T-cell (primary cell): ENCODE results near the gene PFDN5. TPM values are rescaled to one million over a fixed set of nuclear protein-coding genes. Genes with fewer than 3 reads are reported as not detected.

ENCODE experiments used
- ATAC-seq, 4 experiments: fragments of 200-7000 bp in 3 of 4; fragments of 150-1000 bp in 1 of 4; cut with Tn5 transposase; replicated peaks in 1 of 4; 1 replicate in 3 of 4; 2 replicates in 1 of 4; pipeline ENCODE4 v1.10.0; 2021; ENCODE audit warnings: moderate library complexity in 3 of 4, mild to moderate bottlenecking in 2 of 4, moderate number of reproducible peaks in 1 of 4
- CTCF ChIA-PET, 2 donors: fragments of 300-600 bp; sonication (Branson Sonifier 250); formaldehyde crosslinking; loops; one replicate each; lab custom pipeline; 2022; ENCODE audit warnings: antibody characterized with exemption in 2 of 2; lab: Charles Lee
- POLR2A ChIA-PET, 2 donors: fragments of 300-600 bp; sonication (Branson Sonifier 250); formaldehyde crosslinking; loops; one replicate each; lab custom pipeline; 2022; ENCODE audit warnings: antibody characterized with exemption in 2 of 2; lab: Charles Lee
- DNase-seq, 35 experiments: peaks; one replicate each; pipeline versions ENCODE4 v3.0.0 to v3.0.0-alpha.2; 2013 to 2023
- H3K27ac ChIP-seq: one replicate; pipeline ENCODE4 v1.5.1; 2013; ENCODE audit warnings: low read length
- H3K27me3 ChIP-seq, 2 experiments: replicated peaks in 1 of 2; 1 replicate in 1 of 2; 2 replicates in 1 of 2; pipeline versions ENCODE4 v1.6.1 to v1.7.0; 2013; ENCODE audit warnings: low read length in 1 of 2, mixed read lengths in 1 of 2; ENCODE audit not compliant: control insufficient read depth in 2 of 2, insufficient read depth in 2 of 2; ENCODE audit errors: extremely low read depth in 1 of 2
- H3K36me3 ChIP-seq, 2 donors: 1 replicate in 1 of 2; 2 replicates in 1 of 2; pipeline versions ENCODE4 v1.6.1 to v1.7.0; 2013; ENCODE audit warnings: low read length in 1 of 2; ENCODE audit not compliant: control insufficient read depth in 2 of 2, insufficient read depth in 1 of 2; ENCODE audit errors: extremely low read depth in 1 of 2
- H3K4me1 ChIP-seq, 2 experiments: 1 replicate in 1 of 2; 2 replicates in 1 of 2; pipeline versions ENCODE4 v1.6.1 to v1.7.0; 2013; ENCODE audit warnings: low read length in 2 of 2, mixed read lengths in 1 of 2; ENCODE audit not compliant: insufficient read depth in 2 of 2, control insufficient read depth in 1 of 2; ENCODE audit errors: extremely low read depth in 1 of 2
- H3K4me3 ChIP-seq, 2 donors: 1 replicate in 1 of 2; 2 replicates in 1 of 2; pipeline versions ENCODE4 v1.5.1 to v1.7.0; 2013; ENCODE audit warnings: mild to moderate bottlenecking in 2 of 2, low read length in 1 of 2, moderate library complexity in 1 of 2; ENCODE audit not compliant: control insufficient read depth in 1 of 2; ENCODE audit errors: extremely low read depth in 1 of 2
- H3K9me3 ChIP-seq: 2 replicates; pipeline ENCODE4 v1.7.0; 2013
- H3K27ac Mint-ChIP-seq, 2 donors: one replicate each; pipeline ENCODE4 v1.8.0; 2020 to 2021; ENCODE audit warnings: mild to moderate bottlenecking in 2 of 2, mixed read lengths in 2 of 2
- H3K27me3 Mint-ChIP-seq, 2 donors: one replicate each; pipeline ENCODE4 v1.8.0; 2021 to 2022; ENCODE audit warnings: mixed read lengths in 2 of 2
- H3K36me3 Mint-ChIP-seq: one replicate; pipeline ENCODE4 v1.8.0; 2021; ENCODE audit warnings: mixed read lengths
- H3K4me1 Mint-ChIP-seq, 3 donors: one replicate each; pipeline ENCODE4 v1.8.0; 2020 to 2022; ENCODE audit warnings: mixed read lengths in 3 of 3, mild to moderate bottlenecking in 1 of 3
- H3K4me3 Mint-ChIP-seq, 3 donors: one replicate each; pipeline ENCODE4 v1.8.0; 2020 to 2022; ENCODE audit warnings: mild to moderate bottlenecking in 3 of 3, mixed read lengths in 3 of 3, moderate library complexity in 3 of 3
- H3K9me3 Mint-ChIP-seq, 3 donors: one replicate each; pipeline ENCODE4 v1.8.0; 2020 to 2022; ENCODE audit warnings: mixed read lengths in 3 of 3
- WGBS: methylation state at CpG from one replicate; pipeline ENCODE4 v1.1.5; 2013; ENCODE audit warnings: missing lambda C conversion rate; ENCODE audit not compliant: insufficient coverage; 5-methylcytosine and 5-hydroxymethylcytosine counted together
- total RNA-seq, 35 experiments: library from RNA in 6 of 35; stranded (reverse) in 6 of 35; fragments of 120-200 nt in 1 of 35; gene quantifications; one replicate each; pipeline versions ENCODE4 v1.2.1 to v1.2.4 and lab custom pipeline; 2013 to 2026

The PFDN5 gene
- total RNA-seq, 5 donors from 2014 or later (not counting 1 experiment from before 2014, with no cell fraction given): 591 to 643 (median 612) TPM

DNA sequence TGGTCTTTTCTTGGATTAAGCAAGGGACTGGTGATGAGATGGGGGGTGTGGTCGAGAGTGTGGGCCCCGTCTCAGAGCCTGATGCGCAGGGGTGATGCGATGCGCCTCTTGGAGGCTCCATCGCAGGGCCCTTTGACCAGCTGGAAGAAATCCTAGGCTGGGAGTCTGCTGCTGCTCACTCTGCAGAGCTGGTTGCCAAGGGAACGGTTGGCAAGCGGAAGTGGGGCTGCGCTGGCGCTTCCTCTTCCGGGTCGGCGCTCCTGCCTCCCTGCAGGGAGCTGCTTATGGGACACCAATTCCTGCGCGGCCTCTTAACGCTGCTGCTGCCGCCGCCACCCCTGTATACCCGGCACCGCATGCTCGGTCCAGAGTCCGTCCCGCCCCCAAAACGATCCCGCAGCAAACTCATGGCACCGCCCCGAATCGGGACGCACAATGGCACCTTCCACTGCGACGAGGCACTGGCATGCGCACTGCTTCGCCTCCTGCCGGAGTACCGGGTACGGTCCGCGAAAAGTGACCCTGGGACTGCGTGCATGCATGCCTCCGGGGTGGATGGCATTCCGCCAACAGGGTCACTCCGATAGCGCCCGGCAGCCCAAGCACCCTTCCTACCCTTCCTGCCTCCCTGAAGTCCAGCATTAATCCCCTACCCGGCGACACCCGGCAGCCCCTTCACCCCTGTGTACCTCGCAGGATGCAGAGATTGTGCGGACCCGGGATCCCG is 4.3 kb downstream of the PFDN5 start, which contains the start of gene MYG1:
TSS of gene MYG1 (plus strand) at position 242 of the 727 bp plus-strand sequence. CDS start at position 285, 43 bp downstream.
- Mint-ChIP-seq H3K36me3 (peaks cover 48% of the 10 kb centered on the region), H3K4me3 (peak within 1 kb of the TSS; percentile 91 to 99 (median 96)), H3K4me1 (peaks cover 76 to 80% (median 78%) of the 10 kb centered on the region in 3 donors), H3K9me3 (no peaks in the 10 kb centered on the region), H3K27ac (peak within 1 kb of the TSS; percentile 86 to 94), H3K27me3 (no peaks in the 10 kb centered on the region)
- peak within 1 kb of the TSS; percentile 56 to 71 for H3K4me3 ChIP-seq
- DNase-seq: peak; percentile 63 to 91 (median 84)
- H3K36me3 ChIP-seq: peaks cover 8 to 38% of the 10 kb centered on the region in 2 donors
- ATAC-seq: peak; percentile 70 to 78 (median 70)
- H3K9me3 ChIP-seq: no peaks in the 10 kb centered on the region
- no peaks in the 10 kb centered on the region for H3K27me3 ChIP-seq
- peaks cover 12 to 63% of the 10 kb centered on the region in 2 experiments for H3K4me1 ChIP-seq
- CTCF ChIA-PET: interaction anchor here in 1 of 2 donors (0.6 to 3.0 kb wide), 7 partner anchors 22 to 119 kb away, joined by 3 to 20 read pairs (median 4); partner anchors contain the start of genes AAAS, ESPL1, SP1 and ZNF740
- POLR2A ChIA-PET: interaction anchor here (0.5 to 1.3 kb wide), 2 partner anchors 22 to 33 kb away, joined by 5 to 6 read pairs; partner anchors contain the start of gene AAAS (in 1 of the 2)
- WGBS: 2% methylated on average over 45 of the region's 51 CpGs
- H3K27ac ChIP-seq: peak within 1 kb of the TSS; percentile 72

DNA sequence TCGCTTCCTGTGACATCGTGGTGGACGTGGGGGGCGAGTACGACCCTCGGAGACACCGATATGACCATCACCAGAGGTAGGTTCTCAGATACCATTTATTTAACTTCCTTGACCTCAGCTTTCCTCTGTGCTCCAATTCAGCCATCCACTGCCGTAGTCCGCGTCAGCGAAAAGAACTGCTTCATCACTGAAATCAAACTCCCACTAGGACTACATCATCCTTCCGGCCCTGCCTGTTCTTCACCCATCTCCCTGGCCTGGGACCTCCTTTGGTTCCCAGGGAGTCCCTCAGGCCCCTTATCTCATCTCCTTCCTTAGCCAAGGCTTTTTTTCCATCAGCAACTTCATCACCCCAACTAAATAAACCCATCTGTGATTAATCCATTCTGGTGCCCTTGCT is 4.8 kb downstream of the PFDN5 start:
- H3K4me3 Mint-ChIP-seq: peak overlapping the region; percentile 91 to 99 (median 96)
- Histone ChIP-seq H3K27me3 (no peaks in the 10 kb centered on the region), H3K4me3 (peak overlapping the region; percentile 56 to 71), H3K36me3 (peaks cover 8 to 40% of the 10 kb centered on the region in 2 donors), H3K27ac (peak overlapping the region; percentile 72), H3K9me3 (no peaks in the 10 kb centered on the region), H3K4me1 (peaks cover 12 to 57% of the 10 kb centered on the region in 2 experiments)
- DNase-seq: no peak
- ChIA-PET CTCF (interaction anchor here in 1 of 2 donors (0.6 to 3.0 kb wide), 4 partner anchors 21 to 120 kb away, joined by 3 to 20 read pairs (median 4); partner anchors contain the start of genes AAAS and ZNF740), POLR2A (no interaction called here)
- H3K36me3 Mint-ChIP-seq: peaks cover 49% of the 10 kb centered on the region
- no peak for ATAC-seq
- H3K27ac Mint-ChIP-seq: peak overlapping the region; percentile 86 to 94
- H3K4me1 Mint-ChIP-seq: peaks cover 70 to 75% (median 72%) of the 10 kb centered on the region in 3 donors
- no peaks in the 10 kb centered on the region for H3K27me3 Mint-ChIP-seq
- WGBS: 9% methylated on average over 8 of the region's 12 CpGs
- no peaks in the 10 kb centered on the region for H3K9me3 Mint-ChIP-seq

DNA sequence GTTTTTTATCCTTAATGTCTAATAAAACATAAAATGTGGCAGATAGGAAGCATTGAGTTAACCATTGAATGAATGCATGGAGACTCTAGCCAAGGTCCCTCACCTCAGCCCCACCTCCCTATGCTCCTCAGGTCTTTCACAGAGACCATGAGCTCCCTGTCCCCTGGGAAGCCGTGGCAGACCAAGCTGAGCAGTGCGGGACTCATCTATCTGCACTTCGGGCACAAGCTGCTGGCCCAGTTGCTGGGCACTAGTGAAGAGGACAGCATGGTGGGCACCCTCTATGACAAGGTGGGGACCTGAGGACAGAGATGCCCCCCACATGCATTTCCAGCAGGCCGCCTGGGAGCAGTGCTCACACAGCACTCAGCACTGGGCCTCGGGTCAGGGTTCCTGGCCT is 7.6 kb downstream of the PFDN5 start:
- Mint-ChIP-seq H3K4me1 (peaks cover 44 to 50% (median 48%) of the 10 kb centered on the region in 3 donors), H3K27me3 (no peaks in the 10 kb centered on the region), H3K27ac (peak overlapping the region; percentile 7 to 16), H3K36me3 (peaks cover 61% of the 10 kb centered on the region), H3K9me3 (no peaks in the 10 kb centered on the region), H3K4me3 (peak overlapping the region; percentile 7 to 91 (median 39))
- Histone ChIP-seq H3K36me3 (peaks cover 21 to 59% of the 10 kb centered on the region in 2 donors), H3K4me3 (no peak overlapping the region), H3K27ac (no peak overlapping the region), H3K27me3 (no peaks in the 10 kb centered on the region), H3K9me3 (no peaks in the 10 kb centered on the region), H3K4me1 (peaks cover 6 to 40% of the 10 kb centered on the region in 2 experiments)
- CTCF ChIA-PET: interaction anchor here (1.1 to 2.2 kb wide), 2 partner anchors 18 kb away, joined by 3 to 6 read pairs; partner anchors contain the start of gene AAAS (in 1 of the 2)
- POLR2A ChIA-PET: interaction anchor here in 1 of 2 donors (1.1 kb wide), 1 partner anchor 35 kb away, joined by 3 read pairs; the partner anchor contains the start of gene ESPL1
- no peak for DNase-seq
- WGBS: 97% methylated on average over 3 of the region's 5 CpGs
- ATAC-seq: no peak

DNA sequence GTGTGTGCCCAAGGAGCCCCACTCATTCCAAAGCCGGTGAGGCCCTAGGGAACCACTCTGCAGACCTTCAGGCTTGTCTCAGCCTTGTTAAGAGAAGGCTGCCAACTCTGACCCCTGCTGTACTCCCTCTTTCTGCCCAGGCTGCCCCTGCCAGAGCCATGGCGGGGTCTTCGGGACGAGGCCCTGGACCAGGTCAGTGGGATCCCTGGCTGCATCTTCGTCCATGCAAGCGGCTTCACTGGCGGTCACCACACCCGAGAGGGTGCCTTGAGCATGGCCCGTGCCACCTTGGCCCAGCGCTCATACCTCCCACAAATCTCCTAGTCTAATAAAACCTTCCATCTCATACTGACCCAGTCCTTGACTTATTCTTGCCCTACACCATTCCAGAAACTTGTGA is 11.5 kb downstream of the PFDN5 start:
- ChIA-PET POLR2A (no interaction called here), CTCF (no interaction called here)
- Histone ChIP-seq H3K4me3 (no peak overlapping the region), H3K27me3 (no peaks in the 10 kb centered on the region), H3K27ac (no peak overlapping the region), H3K4me1 (peaks cover 0 to 11% of the 10 kb centered on the region in 2 experiments), H3K36me3 (peaks cover 18 to 75% of the 10 kb centered on the region in 2 donors), H3K9me3 (no peaks in the 10 kb centered on the region)
- Mint-ChIP-seq H3K9me3 (no peaks in the 10 kb centered on the region), H3K27me3 (no peaks in the 10 kb centered on the region), H3K36me3 (peaks cover 52% of the 10 kb centered on the region), H3K4me3 (no peak overlapping the region), H3K27ac (no peak overlapping the region), H3K4me1 (peaks cover 12 to 16% (median 14%) of the 10 kb centered on the region in 3 donors)
- DNase-seq (no peak), ATAC-seq (no peak)
- WGBS: 95% methylated on average over 4 of the region's 10 CpGs

DNA sequence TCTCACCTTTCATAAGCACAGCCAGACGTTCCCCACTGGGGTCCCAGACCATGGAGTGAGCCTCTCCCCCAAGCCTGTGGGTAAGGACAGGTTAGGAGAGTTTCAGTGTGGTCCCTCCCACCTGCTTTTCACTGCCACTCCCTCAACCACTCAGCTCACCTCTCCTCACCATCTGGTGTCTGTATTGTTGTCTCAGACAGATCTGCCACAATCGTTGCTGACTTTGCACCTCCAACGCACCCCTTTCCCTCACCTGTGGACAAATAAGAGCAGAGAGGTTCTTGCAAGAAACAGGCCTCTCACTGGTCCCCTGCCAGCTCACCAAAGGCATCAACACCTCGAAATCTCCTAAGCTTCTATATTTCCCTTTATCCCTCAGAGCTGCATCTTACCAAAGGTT is 12.9 kb downstream of the PFDN5 start:
- peak overlapping the region in 1 of 2 donors; percentile 7 for H3K27ac Mint-ChIP-seq
- Histone ChIP-seq H3K36me3 (peaks cover 13 to 63% of the 10 kb centered on the region in 2 donors), H3K27me3 (no peaks in the 10 kb centered on the region), H3K9me3 (no peaks in the 10 kb centered on the region), H3K4me1 (no peaks in the 10 kb centered on the region), H3K27ac (no peak overlapping the region), H3K4me3 (no peak overlapping the region)
- no peak overlapping the region for H3K4me3 Mint-ChIP-seq
- peaks cover 43% of the 10 kb centered on the region for H3K36me3 Mint-ChIP-seq
- ChIA-PET CTCF (interaction anchor here in 1 of 2 donors (0.6 kb wide), 2 partner anchors 10 to 13 kb away, joined by 3 to 4 read pairs; partner anchors contain the start of gene AAAS), POLR2A (interaction anchor here (0.5 to 0.6 kb wide), 2 partner anchors 10 to 110 kb away, joined by 4 to 9 read pairs; no protein-coding TSS in a partner anchor)
- WGBS: 83% methylated on average over 3 of the region's 4 CpGs
- no peak for DNase-seq
- H3K27me3 Mint-ChIP-seq: no peaks in the 10 kb centered on the region
- no peaks in the 10 kb centered on the region for H3K9me3 Mint-ChIP-seq
- H3K4me1 Mint-ChIP-seq: peaks cover 0 to 2% (median 2%) of the 10 kb centered on the region in 3 donors
- ATAC-seq: no peak

DNA sequence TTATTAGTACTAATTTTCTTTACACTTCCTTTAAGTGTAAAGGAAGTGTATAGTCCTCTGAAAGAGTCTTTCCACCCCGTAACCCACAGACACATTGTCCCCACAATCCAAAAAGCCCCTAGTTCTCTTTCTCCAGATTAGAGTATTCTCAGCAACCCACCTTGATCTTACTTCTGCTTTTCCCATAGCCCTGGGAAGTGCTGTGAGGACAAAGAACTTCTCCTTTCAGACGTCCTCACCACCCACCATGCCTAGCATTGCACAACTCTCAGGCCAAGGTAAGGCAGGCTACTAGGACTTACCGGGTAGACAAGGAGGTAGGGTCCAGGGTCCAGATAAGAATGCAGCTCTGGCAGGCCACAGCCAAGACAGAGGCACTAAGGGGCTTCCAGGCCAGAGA is 18.7 kb downstream of the PFDN5 start:
- H3K36me3 ChIP-seq: peaks cover 6 to 51% of the 10 kb centered on the region in 2 donors
- Mint-ChIP-seq H3K4me1 (peaks cover 5 to 13% (median 8%) of the 10 kb centered on the region in 3 donors), H3K36me3 (peaks cover 36% of the 10 kb centered on the region), H3K27ac (no peak overlapping the region), H3K27me3 (no peaks in the 10 kb centered on the region), H3K4me3 (no peak overlapping the region), H3K9me3 (no peaks in the 10 kb centered on the region)
- no peak overlapping the region for H3K4me3 ChIP-seq
- ChIA-PET POLR2A (interaction anchor here in 1 of 2 donors (0.6 kb wide), 1 partner anchor 17 kb away, joined by 3 read pairs; no protein-coding TSS in a partner anchor), CTCF (interaction anchor here in 1 of 2 donors (1.0 kb wide), 1 partner anchor 10 kb away, joined by 3 read pairs; no protein-coding TSS in a partner anchor)
- no peak for ATAC-seq
- no peak overlapping the region for H3K27ac ChIP-seq
- no peaks in the 10 kb centered on the region for H3K4me1 ChIP-seq
- no peaks in the 10 kb centered on the region for H3K9me3 ChIP-seq
- WGBS: 20% methylated on average over 1 of the region's 3 CpGs
- H3K27me3 ChIP-seq: no peaks in the 10 kb centered on the region
- no peak for DNase-seq
